Thoracic aorta (tissue), 2 donors: Measurements from ENCODE around the gene CTCFL. TPM values are rescaled to one million over a fixed set of nuclear protein-coding genes. Genes with fewer than 3 reads are reported as not detected.

Source experiments
- ATAC-seq: fragments of 150-250 bp; one replicate; pipeline ENCODE4 v1.8.0; 2017; ENCODE audit warnings: low read depth; ENCODE audit not compliant: insufficient number of reproducible peaks, low FRiP score
- DNase-seq: peaks from one replicate; pipeline ENCODE4 v3.0.0-alpha.2; 2020; ENCODE audit warnings: low spot score
- H3K27ac ChIP-seq, 2 donors: fragments of 200-600 bp; sonication (generic); 1 replicate in 1 of 2; 2 replicates in 1 of 2; pipeline ENCODE4 v1.5.1; 2016; ENCODE audit warnings: mild to moderate bottlenecking in 2 of 2, moderate library complexity in 2 of 2
- H3K27me3 ChIP-seq: fragments of 200-600 bp; sonication (generic); replicated peaks from 2 replicates; pipeline ENCODE4 v1.6.0; 2016; ENCODE audit warnings: mild to moderate bottlenecking; ENCODE audit not compliant: insufficient read depth
- H3K36me3 ChIP-seq: fragments of 200-600 bp; sonication (generic); one replicate; pipeline ENCODE4 v1.5.1; 2016
- H3K4me1 ChIP-seq, 2 donors: fragments of 200-600 bp; sonication (generic); 1 replicate in 1 of 2; 2 replicates in 1 of 2; pipeline versions ENCODE4 v1.5.1 to v1.6.0; 2016; ENCODE audit warnings: low read depth in 2 of 2, mild to moderate bottlenecking in 1 of 2; ENCODE audit not compliant: control insufficient read depth in 1 of 2
- H3K4me3 ChIP-seq: fragments of 200-600 bp; sonication (generic); 2 replicates; pipeline ENCODE4 v1.5.1; 2016; ENCODE audit warnings: mild to moderate bottlenecking
- H3K9me3 ChIP-seq: fragments of 200-600 bp; sonication (generic); 2 replicates; pipeline ENCODE4 v1.5.1; 2016
- CTCF ChIP-seq: fragments of 200-600 bp; sonication (generic); IDR thresholded peaks from one replicate; pipeline ENCODE4 v1.5.1; 2019; ENCODE audit warnings: antibody characterized with exemption
- total RNA-seq, 2 donors: library from RNA; depleted of rRNA; stranded (reverse); fragments of >200 nt; gene quantifications; one replicate each; pipeline versions ENCODE4 v1.1.0 to v1.2.3, GENCODE V29; 2016

Gene CTCFL
- total RNA-seq, 2 donors from 2014 or later, result not detected

- no peak for ATAC-seq
- Histone ChIP-seq H3K36me3 (no peaks in the 10 kb centered on the region), H3K9me3 (no peaks in the 10 kb centered on the region), H3K27ac (no peak overlapping the region), H3K27me3 (no peaks in the 10 kb centered on the region), H3K4me1 (no peaks in the 10 kb centered on the region), H3K4me3 (no peak overlapping the region)
- TF ChIP-seq CTCF, result no peak
- DNase-seq, result no peak
These were observed 16.6 kb downstream of the CTCFL start for GRCh38 chr20:57508381-57508780.

GRCh38 chr20:57507477-57507876, 17.5 kb downstream of the CTCFL start:
- DNase-seq (no peak), ATAC-seq (no peak)
- Histone ChIP-seq H3K27ac (no peak overlapping the region), H3K36me3 (no peaks in the 10 kb centered on the region), H3K9me3 (no peaks in the 10 kb centered on the region), H3K4me1 (no peaks in the 10 kb centered on the region), H3K27me3 (no peaks in the 10 kb centered on the region), H3K4me3 (no peak overlapping the region)
- TF ChIP-seq CTCF, result no peak

GRCh38 chr20:57505979-57506378, 19.0 kb downstream of the CTCFL start:
- DNase-seq, result no peak
- no peak for ATAC-seq
- Histone ChIP-seq H3K27me3 (no peaks in the 10 kb centered on the region), H3K36me3 (no peaks in the 10 kb centered on the region), H3K9me3 (no peaks in the 10 kb centered on the region), H3K27ac (no peak overlapping the region), H3K4me1 (no peaks in the 10 kb centered on the region), H3K4me3 (no peak overlapping the region)
- TF ChIP-seq CTCF, result no peak

- TF ChIP-seq CTCF, result no peak
- no peak for ATAC-seq
These were observed 20.5 kb downstream of the CTCFL start for GRCh38 chr20:57504411-57504810.

GRCh38 chr20:57503035-57503658, 21.8 kb downstream of the CTCFL start:
- no peaks in the 10 kb centered on the region for H3K36me3 ChIP-seq
- DNase-seq, result no peak
- ATAC-seq, result no peak
- H3K9me3 ChIP-seq, result no peaks in the 10 kb centered on the region
- no peaks in the 10 kb centered on the region for H3K4me1 ChIP-seq
- H3K4me3 ChIP-seq, result no peak overlapping the region
- H3K27me3 ChIP-seq, result no peaks in the 10 kb centered on the region
- H3K27ac ChIP-seq, result no peak overlapping the region
- TF ChIP-seq CTCF, result no peak

More at GRCh38 chr20:57504411-57504810, 20.5 kb downstream of the CTCFL start:
- no peak for DNase-seq
- Histone ChIP-seq H3K36me3 (no peaks in the 10 kb centered on the region), H3K27ac (no peak overlapping the region), H3K9me3 (no peaks in the 10 kb centered on the region), H3K4me1 (no peaks in the 10 kb centered on the region), H3K4me3 (no peak overlapping the region), H3K27me3 (no peaks in the 10 kb centered on the region)
